Retinal pigment epithelial cell (primary cell): ENCODE data around the gene KDM5A.
"Not testable (repeated sequence)": the region's sequence is repeated elsewhere in the genome, so short reads cannot be mapped to it uniquely, and the experiment has no call there.

ENCODE experiments used
- DNase-seq: peaks from one replicate; pipeline ENCODE4 v3.0.0-alpha.2; 2010; ENCODE audit warnings: low read depth
- H3K4me3 ChIP-seq: 2 replicates; pipeline ENCODE4 v1.5.1; 2011; ENCODE audit warnings: mild to moderate bottlenecking, low read length, control low read depth, moderate library complexity
- TF ChIP-seq, protein P1 (sequence below): conservative IDR thresholded peaks from 2 replicates; pipeline ENCODE4 v1.5.1; 2011; ENCODE audit warnings: low read depth, low read length, control low read depth, inconsistent platforms

KDM5A gene

DNA sequence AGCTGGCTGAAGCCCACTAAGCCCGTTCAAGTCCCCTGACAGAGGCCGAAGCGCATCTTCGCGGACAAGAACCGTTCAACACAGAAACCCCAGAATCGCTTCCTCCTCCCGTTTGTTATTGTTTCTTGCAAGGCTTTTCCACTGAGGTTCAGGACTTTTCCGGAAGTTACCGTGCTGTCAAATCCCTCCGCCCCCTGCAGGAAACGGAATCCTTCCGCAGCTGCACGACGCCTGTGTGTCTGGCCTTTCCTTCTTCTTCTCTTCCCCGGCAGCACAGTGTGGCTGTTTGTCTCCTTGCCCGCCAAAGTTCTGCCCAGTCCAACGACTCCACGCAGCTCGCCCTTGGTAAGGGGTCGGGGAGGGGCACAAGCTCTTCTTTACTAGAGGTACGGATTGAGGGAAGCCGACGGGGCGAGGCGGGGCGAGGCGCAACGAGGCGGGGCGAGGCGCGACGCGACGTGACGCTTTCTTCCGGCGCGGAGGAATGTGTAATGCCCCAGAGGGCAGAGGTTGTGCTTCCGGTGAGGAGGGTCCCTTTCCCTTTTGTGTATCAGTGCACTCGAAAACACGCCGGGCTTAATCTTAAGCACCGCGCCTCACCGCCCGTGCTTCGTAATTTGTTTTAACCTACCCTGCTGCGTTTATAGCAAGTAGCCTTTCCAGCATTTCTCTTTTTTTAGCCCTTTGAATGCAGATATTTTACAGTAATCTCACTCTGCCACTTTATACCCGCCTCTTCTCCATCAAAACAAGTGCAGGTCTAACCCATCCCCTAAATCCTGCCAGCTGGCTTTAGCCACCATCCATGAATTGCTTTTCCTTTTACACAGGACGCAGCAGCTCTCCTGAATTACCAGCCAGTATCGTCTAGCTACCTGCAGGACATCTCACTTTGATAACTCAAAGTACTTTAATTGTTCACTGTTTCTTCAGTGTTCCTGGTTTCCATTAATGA is at the start of gene KDM5A:
Gene KDM5A (minus strand): TSS at position 179 of the 955 bp plus-strand sequence. CDS start 229 bp downstream, outside the sequence.
- peak; percentile 82 for DNase-seq
- TF ChIP-seq, protein P1, sequence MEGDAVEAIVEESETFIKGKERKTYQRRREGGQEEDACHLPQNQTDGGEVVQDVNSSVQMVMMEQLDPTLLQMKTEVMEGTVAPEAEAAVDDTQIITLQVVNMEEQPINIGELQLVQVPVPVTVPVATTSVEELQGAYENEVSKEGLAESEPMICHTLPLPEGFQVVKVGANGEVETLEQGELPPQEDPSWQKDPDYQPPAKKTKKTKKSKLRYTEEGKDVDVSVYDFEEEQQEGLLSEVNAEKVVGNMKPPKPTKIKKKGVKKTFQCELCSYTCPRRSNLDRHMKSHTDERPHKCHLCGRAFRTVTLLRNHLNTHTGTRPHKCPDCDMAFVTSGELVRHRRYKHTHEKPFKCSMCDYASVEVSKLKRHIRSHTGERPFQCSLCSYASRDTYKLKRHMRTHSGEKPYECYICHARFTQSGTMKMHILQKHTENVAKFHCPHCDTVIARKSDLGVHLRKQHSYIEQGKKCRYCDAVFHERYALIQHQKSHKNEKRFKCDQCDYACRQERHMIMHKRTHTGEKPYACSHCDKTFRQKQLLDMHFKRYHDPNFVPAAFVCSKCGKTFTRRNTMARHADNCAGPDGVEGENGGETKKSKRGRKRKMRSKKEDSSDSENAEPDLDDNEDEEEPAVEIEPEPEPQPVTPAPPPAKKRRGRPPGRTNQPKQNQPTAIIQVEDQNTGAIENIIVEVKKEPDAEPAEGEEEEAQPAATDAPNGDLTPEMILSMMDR: no peak
- H3K4me3 ChIP-seq: peak within 1 kb of the TSS; percentile 97

- not testable (repeated sequence) for H3K4me3 ChIP-seq, DNase-seq
These were observed 46.6 kb upstream of the KDM5A start for GRCh38 chr12:435737-436136.

DNA sequence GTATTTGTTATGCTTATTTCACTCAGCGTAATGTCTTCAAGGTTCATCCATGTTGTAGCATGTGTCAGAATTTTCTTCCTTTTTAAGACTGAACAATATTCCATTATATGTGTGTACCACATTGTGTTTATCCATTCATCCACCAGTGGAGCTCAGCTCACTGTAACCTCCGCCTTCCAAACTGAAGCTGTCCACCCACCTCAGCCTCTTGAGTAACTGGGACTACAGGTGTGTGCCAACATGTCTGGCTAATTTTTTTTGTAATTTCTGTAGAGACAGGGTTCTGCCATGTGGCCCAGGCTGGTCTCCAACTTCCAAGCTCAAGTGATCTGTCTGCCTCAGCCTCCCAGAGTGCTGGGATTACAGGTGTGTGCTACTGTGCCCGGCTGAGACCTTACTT is 33.4 kb upstream of the KDM5A start:
- TF ChIP-seq, protein P1: no peak
- no peak overlapping the region for H3K4me3 ChIP-seq
- DNase-seq: no peak

DNA sequence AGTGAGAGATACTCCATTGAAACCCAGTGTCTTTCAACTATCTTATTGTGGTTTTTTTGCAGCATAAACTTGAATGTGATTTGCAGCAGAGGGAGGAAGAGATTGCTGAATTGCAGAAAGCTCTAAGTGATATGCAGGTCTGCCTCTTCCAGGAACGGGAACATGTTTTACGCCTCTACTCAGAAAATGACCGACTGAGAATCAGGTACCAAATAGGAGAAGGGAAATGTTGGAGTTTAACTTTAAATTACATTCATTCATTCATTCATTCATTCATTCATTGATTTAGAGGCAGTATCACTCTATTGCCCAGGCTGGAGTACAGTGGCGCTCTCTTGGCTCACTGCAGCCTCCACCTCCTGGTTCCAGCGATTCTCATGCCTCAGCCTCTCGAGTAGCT is 29.3 kb upstream of the KDM5A start:
- no peak for DNase-seq
- H3K4me3 ChIP-seq: no peak overlapping the region
- TF ChIP-seq, protein P1: no peak

- DNase-seq: no peak
- TF ChIP-seq, protein P1: no peak
- no peak overlapping the region for H3K4me3 ChIP-seq
These were observed 25.7 kb upstream of the KDM5A start for GRCh38 chr12:414859-415258.

DNA sequence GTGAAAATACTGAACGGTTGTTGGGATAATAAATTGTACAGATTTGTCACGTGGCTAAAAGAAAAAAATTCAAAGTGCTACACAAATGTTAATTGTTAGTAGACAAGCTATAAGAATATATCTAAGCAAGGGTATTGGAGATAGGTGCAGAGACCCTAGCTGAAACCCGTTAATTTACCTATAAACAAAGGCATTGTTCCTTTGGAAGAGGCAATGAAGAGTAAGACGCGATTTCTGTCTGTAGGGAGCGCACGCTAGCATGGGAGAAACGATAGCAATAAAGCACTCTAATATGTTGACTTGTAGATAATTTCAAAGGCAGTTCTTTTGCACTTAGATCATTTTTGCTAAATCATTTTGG is 12.9 kb upstream of the KDM5A start:
- H3K4me3 ChIP-seq: peak overlapping the region; percentile 83
- no peak for DNase-seq

DNA sequence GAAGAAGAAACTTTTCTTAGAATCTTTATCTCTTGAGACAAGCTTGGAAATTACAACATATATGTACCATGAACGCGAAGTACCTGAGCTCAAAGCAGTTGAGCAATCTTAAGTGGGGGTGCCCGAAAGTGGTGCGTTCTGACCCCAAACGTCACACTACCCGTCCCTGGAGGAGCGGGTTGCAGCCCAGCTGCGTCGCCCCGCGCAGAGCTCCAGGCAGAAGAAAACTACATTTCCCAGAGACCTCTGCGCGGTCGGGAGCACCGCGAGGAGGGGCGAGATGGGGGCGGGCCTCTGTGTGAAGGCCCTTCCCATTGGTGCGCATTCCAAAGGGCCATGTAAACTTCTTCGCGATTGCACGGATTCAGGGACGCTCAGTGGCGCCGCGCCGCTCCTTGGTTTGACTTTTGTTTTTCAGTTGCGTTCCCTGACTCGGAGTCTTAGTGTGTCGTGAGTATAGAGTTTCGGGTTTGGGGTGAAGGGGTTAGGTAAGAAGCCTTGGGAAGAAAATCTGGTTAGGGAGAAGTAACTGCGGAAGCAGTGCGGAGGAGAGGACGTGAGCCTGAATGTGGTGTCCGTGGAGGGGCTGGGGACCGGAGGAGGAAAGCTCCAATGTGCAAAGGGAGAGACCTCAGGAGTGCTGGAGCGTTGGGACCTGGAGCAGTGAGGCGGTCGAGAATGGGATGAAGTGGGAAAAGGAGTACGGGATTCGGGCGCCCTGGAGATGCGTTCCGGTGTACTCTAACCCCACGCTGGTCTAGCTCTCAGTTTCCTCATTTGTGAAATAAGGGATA is 12.3 kb upstream of the KDM5A start, which contains the start of gene CCDC77:
Gene CCDC77 (plus strand): TSS at position 410 of the 794 bp plus-strand sequence. CDS start 7,740 bp downstream, outside the sequence.
- TF ChIP-seq, protein P1: peak; percentile 17
- DNase-seq: peak; percentile 62
- H3K4me3 ChIP-seq: peak within 1 kb of the TSS; percentile 83

More for the DNA sequence above, 12.9 kb upstream of the KDM5A start:
- TF ChIP-seq, protein P1: peak; percentile 50
